Ovary (tissue), 3 donors: Measurements from ENCODE around the gene NUDT1.

Source experiments
- CTCF ChIP-seq, 3 donors: fragments of 450-650 bp in 2 of 3; fragments of 200-600 bp in 1 of 3; IDR thresholded peaks; one replicate each; pipeline versions ENCODE4 v1.5.1 to v1.8.0; 2016 to 2022; ENCODE audit warnings: antibody characterized with exemption in 3 of 3, mild to moderate bottlenecking in 1 of 3
- EP300 ChIP-seq: sonication (generic); formaldehyde crosslinking; IDR thresholded peaks from one replicate; pipeline ENCODE4 v1.6.1; 2017; ENCODE audit warnings: antibody characterized with exemption
- POLR2A ChIP-seq: fragments of 450-650 bp; IDR thresholded peaks from one replicate; pipeline ENCODE4 v1.6.1; 2017; ENCODE audit warnings: antibody characterized with exemption, mild to moderate bottlenecking, moderate library complexity
- donor health status: DM: no; HTN: no; CAD: no.

GRCh38 chr7:2225830-2226229 lies 16.2 kb upstream of the NUDT1 start:
- TF ChIP-seq CTCF (IDR thresholded peaks at IDR 0.05) (no peak), POLR2A (no peak), EP300 (no peak)
